DND-41 (cell line): Measurements from ENCODE around the gene PIEZO1.

Experiments used
- ATAC-seq: fragments of 200-7000 bp; cut with Tn5 transposase; 3 replicates; pipeline ENCODE4 v1.9.1; 2021; ENCODE audit warnings: low read depth; ENCODE audit not compliant: insufficient read depth
- DNase-seq: peaks from one replicate; pipeline ENCODE4 v3.0.0-alpha.2; 2020
- H2AFZ ChIP-seq: 2 replicates; pipeline ENCODE4 v1.6.0; 2012; ENCODE audit warnings: low read depth, low read length
- H3K27ac ChIP-seq: 2 replicates; pipeline ENCODE4 v1.5.1; 2012; ENCODE audit warnings: low read length, inconsistent platforms
- H3K27me3 ChIP-seq: fragments of 200-600 bp; sonication (generic); 2 replicates; pipeline ENCODE4 v1.6.0; 2012; ENCODE audit warnings: low read length, mild to moderate bottlenecking, inconsistent platforms; ENCODE audit not compliant: insufficient read depth, poor library complexity
- H3K36me3 ChIP-seq: 2 replicates; pipeline ENCODE4 v1.5.1; 2012; ENCODE audit warnings: low read length, inconsistent platforms; ENCODE audit not compliant: insufficient read depth
- H3K4me1 ChIP-seq: 2 replicates; pipeline ENCODE4 v1.5.1; 2012; ENCODE audit warnings: mild to moderate bottlenecking, low read length; ENCODE audit not compliant: insufficient read depth
- H3K4me2 ChIP-seq: 2 replicates; pipeline ENCODE4 v1.6.0; 2012; ENCODE audit warnings: mild to moderate bottlenecking, moderate library complexity, low read length, inconsistent platforms; ENCODE audit not compliant: insufficient read depth
- H3K4me3 ChIP-seq, 2 experiments: fragments of 200-600 bp in 1 of 2; shearing (Covaris generic) in 1 of 2; 2 replicates each; pipeline ENCODE4 v1.5.1; 2012 to 2016; ENCODE audit warnings: inconsistent platforms in 2 of 2, low read length in 2 of 2, mild to moderate bottlenecking in 2 of 2, low read depth in 1 of 2, moderate library complexity in 1 of 2
- H3K79me2 ChIP-seq: 2 replicates; pipeline ENCODE4 v1.6.0; 2012; ENCODE audit warnings: low read length, inconsistent platforms; ENCODE audit not compliant: insufficient read depth
- H3K9ac ChIP-seq: 2 replicates; pipeline ENCODE4 v1.6.0; 2012; ENCODE audit warnings: low read depth, mild to moderate bottlenecking, inconsistent platforms, low read length, moderate library complexity
- H3K9me3 ChIP-seq: 2 replicates; pipeline ENCODE4 v1.5.1; 2012; ENCODE audit warnings: low read length, moderate library complexity, mild to moderate bottlenecking, inconsistent platforms; ENCODE audit not compliant: insufficient read depth, severe bottlenecking
- H4K20me1 ChIP-seq: 2 replicates; pipeline ENCODE4 v1.6.0; 2012; ENCODE audit warnings: low read length; ENCODE audit not compliant: insufficient read depth
- CTCF ChIP-seq: IDR thresholded peaks from 2 replicates; pipeline ENCODE4 v1.5.1; 2012; ENCODE audit warnings: borderline replicate concordance, low read length, moderate library complexity, mild to moderate bottlenecking; ENCODE audit not compliant: poor library complexity, severe bottlenecking; ENCODE audit errors: extremely low read depth
- EZH2 ChIP-seq: IDR thresholded peaks from 3 replicates; pipeline ENCODE4 v1.6.1; 2012; ENCODE audit warnings: borderline replicate concordance, low read depth, mild to moderate bottlenecking, moderate library complexity, low read length, inconsistent platforms; ENCODE audit not compliant: severe bottlenecking

The PIEZO1 gene

GRCh38 chr16:88793251-88793954 lies 8.4 kb upstream of the PIEZO1 start:
- DNase-seq, result peak; percentile 80
- ATAC-seq, result peak; percentile 61
- H3K36me3 ChIP-seq, result no peaks in the 10 kb centered on the region
- peaks cover 52% of the 10 kb centered on the region for H3K4me1 ChIP-seq
- no peak overlapping the region for H2AFZ ChIP-seq
- H3K9me3 ChIP-seq, result no peaks in the 10 kb centered on the region
- no peak overlapping the region for H3K9ac ChIP-seq
- H3K27ac ChIP-seq, result peak overlapping the region; percentile 66; the same call in 1 of the 2 replicates
- H4K20me1 ChIP-seq, result no peaks in the 10 kb centered on the region
- peaks cover 3% of the 10 kb centered on the region; the same call in 1 of the 2 replicates for H3K79me2 ChIP-seq
- no peak overlapping the region for H3K4me2 ChIP-seq
- H3K4me3 ChIP-seq, result no peak overlapping the region
- TF ChIP-seq EZH2 (no peak), CTCF (no peak)
- H3K27me3 ChIP-seq, result no peaks in the 10 kb centered on the region

GRCh38 chr16:88792668-88793250 lies 7.7 kb upstream of the PIEZO1 start:
- 0 out of 2 replicates have a peak overlapping the region, but pooled peaks have one; percentile 10 for H3K9ac ChIP-seq
- DNase-seq (no peak), ATAC-seq (no peak)
- H3K27me3 ChIP-seq, result no peaks in the 10 kb centered on the region
- no peaks in the 10 kb centered on the region for H4K20me1 ChIP-seq
- H3K4me2 ChIP-seq, result no peak overlapping the region
- H3K4me3 ChIP-seq, result no peak overlapping the region
- H3K4me1 ChIP-seq, result peaks cover 49% of the 10 kb centered on the region
- H2AFZ ChIP-seq, result no peak overlapping the region
- H3K27ac ChIP-seq, result peak overlapping the region; percentile 66
- no peaks in the 10 kb centered on the region for H3K9me3 ChIP-seq
- TF ChIP-seq EZH2 (no peak), CTCF (no peak)
- H3K79me2 ChIP-seq, result no peaks in the 10 kb centered on the region
- H3K36me3 ChIP-seq, result no peaks in the 10 kb centered on the region

- DNase-seq, result no peak
- no peak for TF ChIP-seq CTCF
- no peak for TF ChIP-seq EZH2
- no peak overlapping the region for H3K4me2 ChIP-seq
- H3K27ac ChIP-seq, result peak overlapping the region; percentile 66
- H4K20me1 ChIP-seq, result no peaks in the 10 kb centered on the region
- no peak overlapping the region for H3K4me3 ChIP-seq
- peaks cover 49% of the 10 kb centered on the region for H3K4me1 ChIP-seq
- H3K9me3 ChIP-seq, result no peaks in the 10 kb centered on the region
- 0 out of 2 replicates have a peak overlapping the region, but pooled peaks have one; percentile 10 for H3K9ac ChIP-seq
- no peaks in the 10 kb centered on the region for H3K27me3 ChIP-seq
- no peaks in the 10 kb centered on the region for H3K36me3 ChIP-seq
- no peaks in the 10 kb centered on the region for H3K79me2 ChIP-seq
- no peak overlapping the region for H2AFZ ChIP-seq
- ATAC-seq, result no peak
Measured at GRCh38 chr16:88792078-88792550, 7.1 kb upstream of the PIEZO1 start.
